GM21526 (cell line): ENCODE results near the gene LRRC47.

Experiments
- ATAC-seq: cut with Tn5 transposase; IDR thresholded peaks from one replicate; pipeline ENCODE4 v1.9.1; 2021; ENCODE audit warnings: moderate library complexity; ENCODE audit not compliant: unreplicated experiment, low FRiP score

Gene LRRC47

GRCh38 chr1:3787745-3788605 is 8.3 kb downstream of the LRRC47 start:
- ATAC-seq = no peak

GRCh38 chr1:3787349-3787715 is 9.0 kb downstream of the LRRC47 start:
- ATAC-seq = no peak

- no peak for ATAC-seq
Observed at GRCh38 chr1:3786468-3787348, 9.6 kb downstream of the LRRC47 start.

- ATAC-seq = no peak
Observed at GRCh38 chr1:3785456-3786157, 10.7 kb downstream of the LRRC47 start.

GRCh38 chr1:3785045-3785444 is 11.3 kb downstream of the LRRC47 start:
- no peak for ATAC-seq

GRCh38 chr1:3783651-3784474 is 12.4 kb downstream of the LRRC47 start:
- ATAC-seq = no peak

GRCh38 chr1:3780901-3781300 is 15.4 kb downstream of the LRRC47 start:
- no peak for ATAC-seq

- ATAC-seq = no peak
Observed at GRCh38 chr1:3779912-3780416, 16.3 kb downstream of the LRRC47 start.

- ATAC-seq = no peak
Observed at GRCh38 chr1:3779265-3779911, 16.9 kb downstream of the LRRC47 start.

GRCh38 chr1:3778590-3779264 is 17.6 kb downstream of the LRRC47 start:
- ATAC-seq = no peak

GRCh38 chr1:3777647-3778589 is 18.4 kb downstream of the LRRC47 start:
- ATAC-seq = no peak

GRCh38 chr1:3777078-3777547 is 19.2 kb downstream of the LRRC47 start:
- no peak for ATAC-seq

- no peak for ATAC-seq
Observed at GRCh38 chr1:3776231-3776961, 19.9 kb downstream of the LRRC47 start.

GRCh38 chr1:3775490-3776230 is 20.6 kb downstream of the LRRC47 start:
- no peak for ATAC-seq

- ATAC-seq = no peak
Observed at GRCh38 chr1:3774946-3775489, 21.3 kb downstream of the LRRC47 start.
